GM18873 (cell line): ENCODE data around the gene SSR1.
"Not testable (repeated sequence)": the region's sequence is repeated elsewhere in the genome, so short reads cannot be mapped to it uniquely, and the experiment has no call there.

Experiments
- ATAC-seq: cut with Tn5 transposase; IDR thresholded peaks from one replicate; pipeline ENCODE4 v1.9.1; 2021; ENCODE audit warnings: mild to moderate bottlenecking, moderate library complexity, moderate number of reproducible peaks; ENCODE audit not compliant: unreplicated experiment, low FRiP score

Gene SSR1

GRCh38 chr6:7283676-7284075, 29.3 kb downstream of the SSR1 start:
- ATAC-seq, result no peak

- ATAC-seq, result peak; percentile 42
Observed at GRCh38 chr6:7282097-7282906, 30.7 kb downstream of the SSR1 start.

- ATAC-seq, result no peak
Observed at GRCh38 chr6:7276199-7276524, 36.8 kb downstream of the SSR1 start.

- ATAC-seq, result not testable (repeated sequence)
Observed at GRCh38 chr6:7274525-7274924, 38.5 kb downstream of the SSR1 start.

GRCh38 chr6:7273709-7274108, 39.3 kb downstream of the SSR1 start:
- ATAC-seq, result no peak

GRCh38 chr6:7271205-7271534, 41.8 kb downstream of the SSR1 start:
- no peak for ATAC-seq

- no peak for ATAC-seq
Observed at GRCh38 chr6:7270320-7271204, 42.4 kb downstream of the SSR1 start.

GRCh38 chr6:7269816-7270215, 43.2 kb downstream of the SSR1 start:
- no peak for ATAC-seq

- no peak for ATAC-seq
Observed at GRCh38 chr6:7268816-7269555, 44.0 kb downstream of the SSR1 start.

- no peak for ATAC-seq
Observed at GRCh38 chr6:7268362-7268761, 44.6 kb downstream of the SSR1 start.

GRCh38 chr6:7267466-7268091, 45.4 kb downstream of the SSR1 start:
- no peak for ATAC-seq

GRCh38 chr6:7267071-7267465, 45.9 kb downstream of the SSR1 start:
- no peak for ATAC-seq

- ATAC-seq, result not testable (repeated sequence)
Observed at GRCh38 chr6:7265385-7265726, 47.6 kb downstream of the SSR1 start.

- ATAC-seq, result no peak
Observed at GRCh38 chr6:7264686-7265384, 48.2 kb downstream of the SSR1 start.

- ATAC-seq, result no peak
Observed at GRCh38 chr6:7264041-7264440, 49.0 kb downstream of the SSR1 start.

- ATAC-seq, result not testable (repeated sequence)
Observed at GRCh38 chr6:7263519-7263805, 49.5 kb downstream of the SSR1 start.

- ATAC-seq, result no peak
Observed at GRCh38 chr6:7262746-7263518, 50.1 kb downstream of the SSR1 start.

- no peak for ATAC-seq
Observed at GRCh38 chr6:7261852-7262461, 51.0 kb downstream of the SSR1 start.
